ENCODE data around the gene CAMLG.
"Not testable (repeated sequence)": the region's sequence is repeated elsewhere in the genome, so short reads cannot be mapped to it uniquely, and the experiment has no call there.

CAMLG gene

GRCh38 chr5:134738133-134738962 is at the start of gene CAMLG:
CAMLG (plus strand) TSS chr5:134738548; CDS start chr5:134738621, 73 bp downstream.
- peak; percentile 91 to 96 for DNase-seq

GRCh38 chr5:134690144-134690543 is 48.2 kb upstream of the CAMLG start:
- not testable (repeated sequence) for DNase-seq

GRCh38 chr5:134692722-134693121 is 45.6 kb upstream of the CAMLG start:
- DNase-seq, result no peak

- no peak for DNase-seq
Measured at GRCh38 chr5:134708301-134708700, 30.0 kb upstream of the CAMLG start.

GRCh38 chr5:134714120-134714519 is 24.2 kb upstream of the CAMLG start:
- DNase-seq, result no peak

- DNase-seq, result no peak
Measured at GRCh38 chr5:134714541-134714940, 23.8 kb upstream of the CAMLG start.

- not testable (repeated sequence) for DNase-seq
Measured at GRCh38 chr5:134715466-134715865, 22.9 kb upstream of the CAMLG start.

GRCh38 chr5:134724872-134725271 is 13.5 kb upstream of the CAMLG start:
- DNase-seq, result no peak

- no peak for DNase-seq
Measured at GRCh38 chr5:134732819-134733218, 5.5 kb upstream of the CAMLG start.

- no peak for DNase-seq
Measured at GRCh38 chr5:134735243-134735642, 3.1 kb upstream of the CAMLG start.

- no peak for DNase-seq
Measured at GRCh38 chr5:134736173-134736812, 2.1 kb upstream of the CAMLG start.

- peak; percentile 36 to 38 for DNase-seq
Measured at GRCh38 chr5:134738963-134739661, 764 bp downstream of the CAMLG start.

- DNase-seq, result no peak
Measured at GRCh38 chr5:134741052-134741451, 2.7 kb downstream of the CAMLG start.

- no peak for DNase-seq
Measured at GRCh38 chr5:134742134-134742533, 3.8 kb downstream of the CAMLG start.

- DNase-seq, result no peak
Measured at GRCh38 chr5:134749415-134749814, 11.1 kb downstream of the CAMLG start.

GRCh38 chr5:134758176-134758503 is 19.8 kb downstream of the CAMLG start:
- DNase-seq, result no peak

- peak; percentile 80 to 94 for DNase-seq
Measured at GRCh38 chr5:134758504-134759341, 20.4 kb downstream of the CAMLG start, which contains the start of gene DDX46. DDX46 (plus strand) TSS chr5:134758779; CDS start chr5:134758939, 160 bp downstream.

- not testable (repeated sequence) for DNase-seq
Measured at GRCh38 chr5:134767528-134768291, 29.4 kb downstream of the CAMLG start.

GRCh38 chr5:134769206-134769605 is 30.9 kb downstream of the CAMLG start:
- DNase-seq, result no peak

- DNase-seq, result no peak
Measured at GRCh38 chr5:134772461-134773125, 34.2 kb downstream of the CAMLG start.

GRCh38 chr5:134777366-134777765 is 39.0 kb downstream of the CAMLG start:
- no peak for DNase-seq
